T-helper 2 cell (primary cell): ENCODE results near the gene NCOA7.
"Not testable (repeated sequence)": the region's sequence is repeated elsewhere in the genome, so short reads cannot be mapped to it uniquely, and the experiment has no call there.

ENCODE experiments used
- DNase-seq, 5 experiments: peaks; one replicate each; pipeline versions ENCODE4 v3.0.0 to v3.0.0-alpha.2; 2012 to 2022

NCOA7 gene

GRCh38 chr6:125868678-125869395 lies 78.1 kb downstream of the NCOA7 start:
- no peak for DNase-seq

DNA sequence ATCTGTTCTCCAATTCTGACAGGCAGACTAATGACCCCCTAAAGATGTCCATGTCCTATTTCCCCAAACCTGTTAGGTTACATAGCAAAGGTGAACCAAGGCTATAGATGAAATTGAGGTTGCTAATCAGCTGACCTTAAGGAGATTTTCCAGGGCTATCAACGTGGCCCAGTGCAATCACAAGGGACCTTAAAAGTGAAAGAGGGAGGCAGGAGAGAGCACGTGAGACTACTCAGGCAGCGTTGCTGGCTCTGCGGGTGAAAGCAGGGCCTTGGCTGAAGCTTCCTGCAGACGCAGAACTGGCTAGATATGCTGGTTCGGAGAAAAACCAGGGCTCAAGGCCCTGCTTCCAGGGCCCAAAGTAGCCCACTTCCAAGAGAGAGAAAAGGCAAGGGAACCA lies 78.7 kb downstream of the NCOA7 start:
- no peak for DNase-seq

DNA sequence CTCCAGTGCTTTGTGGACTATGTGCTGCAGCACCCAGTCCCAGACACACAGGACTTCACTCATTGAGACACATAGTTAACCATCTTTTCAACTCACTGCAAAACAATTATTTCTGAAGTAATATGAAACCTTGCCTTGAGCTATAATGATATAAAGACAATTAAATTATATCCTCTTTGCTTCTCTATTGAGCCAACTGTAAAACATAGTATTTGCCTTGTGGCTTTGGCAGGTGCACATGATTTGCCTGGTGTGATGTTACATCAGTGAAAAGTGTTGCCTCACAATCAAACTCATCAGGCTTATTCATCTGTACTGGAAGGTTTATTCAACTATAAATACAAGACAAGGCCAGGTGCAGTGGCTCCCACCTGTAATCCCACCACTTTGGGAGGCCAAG lies 80.6 kb downstream of the NCOA7 start:
- DNase-seq = no peak

DNA sequence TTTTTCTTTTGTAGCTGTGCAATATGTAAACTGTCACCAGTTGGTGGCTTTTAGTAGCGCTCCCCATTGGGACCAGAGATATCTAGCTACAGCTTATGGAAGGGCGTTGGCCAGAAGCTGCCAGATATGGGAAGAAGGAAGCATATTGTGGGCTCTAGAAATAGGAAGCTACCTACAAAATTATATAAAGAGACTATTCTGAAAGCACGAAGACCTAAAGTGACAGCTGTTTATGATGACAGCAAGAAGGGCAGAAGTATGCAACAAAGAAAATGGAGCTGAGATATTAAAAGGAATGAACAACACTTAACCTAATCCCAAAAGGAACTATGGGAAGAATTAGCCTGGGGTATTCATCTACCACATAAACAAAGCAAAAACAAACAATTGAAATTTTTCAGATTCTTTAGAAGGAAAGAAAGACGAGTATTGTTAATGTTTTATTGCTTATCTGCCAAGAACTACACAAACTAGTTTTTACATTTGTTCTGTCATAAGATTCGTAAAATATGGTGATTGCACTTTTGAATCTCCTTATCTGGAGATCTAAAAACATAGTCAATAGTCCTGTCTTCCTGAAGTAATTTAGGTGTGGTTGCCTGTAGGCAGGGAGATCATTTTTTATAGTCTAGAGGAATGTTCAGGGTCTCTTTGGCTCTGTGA lies 81.6 kb downstream of the NCOA7 start:
- DNase-seq = no peak

GRCh38 chr6:125882243-125882642 lies 91.5 kb downstream of the NCOA7 start:
- no peak for DNase-seq

DNA sequence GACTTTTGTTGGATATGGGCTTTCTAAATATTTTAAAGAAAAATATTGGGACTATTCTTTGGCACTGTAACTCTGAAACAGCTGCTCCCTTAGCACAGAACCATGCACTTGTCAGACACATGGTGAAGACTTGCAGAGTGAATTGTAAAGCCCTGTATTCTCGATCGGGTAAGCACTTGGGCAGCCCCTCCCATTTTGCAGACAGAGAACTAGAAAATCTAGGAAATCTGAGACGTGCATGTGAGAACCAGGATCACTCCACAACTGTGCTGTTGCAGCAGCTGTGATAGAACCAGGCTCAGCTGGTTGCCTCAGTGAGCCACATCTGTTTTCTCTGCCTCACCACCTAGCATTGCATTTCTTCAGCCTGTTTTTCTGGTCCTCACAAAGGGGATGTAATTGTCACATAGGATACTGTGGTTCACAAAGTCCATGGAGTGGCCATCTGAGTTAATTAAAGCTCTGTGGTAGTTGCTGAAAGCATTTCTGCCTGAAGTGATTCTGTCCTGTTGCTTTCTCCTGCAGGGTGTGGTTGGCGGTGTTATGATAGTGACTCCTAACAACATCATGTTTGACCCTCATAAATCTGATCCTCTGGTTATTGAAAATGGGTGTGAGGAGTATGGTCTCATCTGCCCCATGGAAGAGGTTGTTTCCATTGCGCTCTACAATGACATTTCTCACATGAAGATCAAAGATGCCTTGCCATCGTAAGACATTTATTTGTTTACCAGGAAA lies 94.0 kb downstream of the NCOA7 start:
- no peak for DNase-seq

DNA sequence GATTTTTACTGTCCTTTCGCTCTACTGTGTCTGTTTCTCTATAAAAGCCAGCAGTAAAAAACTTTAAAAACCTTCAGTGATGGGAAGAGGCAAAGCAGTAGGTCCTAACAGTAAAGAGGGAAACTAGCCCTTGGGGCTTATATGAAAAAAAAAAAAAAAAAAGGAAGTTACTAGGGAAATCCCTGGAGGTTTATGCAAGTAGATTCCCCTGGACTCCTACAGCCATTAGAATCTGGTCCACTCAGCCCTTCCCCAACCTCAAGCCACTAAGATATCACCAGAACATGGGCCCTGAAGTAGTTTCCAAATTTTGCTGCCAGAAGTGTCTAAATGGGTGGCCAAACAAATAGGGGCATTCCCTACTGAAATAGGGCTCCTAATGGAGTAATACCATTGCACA lies 95.3 kb downstream of the NCOA7 start:
- DNase-seq = no peak

DNA sequence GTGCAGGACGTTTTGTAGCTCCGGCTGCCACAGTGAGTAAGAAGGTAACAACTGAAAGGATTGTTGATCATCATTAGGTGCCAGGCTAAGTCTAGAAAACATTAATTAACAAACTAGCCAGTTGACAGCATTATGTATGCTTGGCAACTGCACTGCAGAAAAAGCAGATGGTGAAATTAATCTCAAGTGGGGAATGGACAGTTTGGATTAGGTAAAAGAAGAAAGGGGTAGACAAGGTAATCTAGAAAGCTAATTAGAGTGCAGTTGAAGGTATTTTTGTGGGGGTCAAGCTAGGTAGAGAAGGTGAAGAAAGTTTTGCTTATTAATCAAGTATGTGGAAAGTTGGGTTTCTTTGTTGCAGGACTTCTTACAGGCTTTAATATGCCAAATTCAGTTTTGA lies 96.2 kb downstream of the NCOA7 start:
- no peak for DNase-seq

DNA sequence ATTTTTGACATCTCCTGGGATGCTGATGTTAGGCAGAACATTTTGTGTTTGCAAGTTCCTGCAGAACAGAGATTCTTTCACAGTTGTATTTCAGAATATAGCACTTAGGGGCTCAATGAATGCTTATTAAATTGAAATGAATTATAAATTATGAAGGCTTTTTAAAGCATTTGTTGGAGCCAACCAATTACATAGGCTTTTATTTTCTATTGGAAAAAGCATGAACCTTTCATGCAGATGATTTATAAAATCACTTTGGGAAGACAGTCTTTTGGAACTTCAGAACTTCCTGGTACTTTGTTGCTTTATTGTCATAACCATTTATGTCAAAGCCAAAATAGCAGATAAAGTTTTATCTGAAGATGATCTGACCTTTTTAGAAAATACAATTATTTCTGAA lies 96.6 kb downstream of the NCOA7 start:
- no peak for DNase-seq

DNA sequence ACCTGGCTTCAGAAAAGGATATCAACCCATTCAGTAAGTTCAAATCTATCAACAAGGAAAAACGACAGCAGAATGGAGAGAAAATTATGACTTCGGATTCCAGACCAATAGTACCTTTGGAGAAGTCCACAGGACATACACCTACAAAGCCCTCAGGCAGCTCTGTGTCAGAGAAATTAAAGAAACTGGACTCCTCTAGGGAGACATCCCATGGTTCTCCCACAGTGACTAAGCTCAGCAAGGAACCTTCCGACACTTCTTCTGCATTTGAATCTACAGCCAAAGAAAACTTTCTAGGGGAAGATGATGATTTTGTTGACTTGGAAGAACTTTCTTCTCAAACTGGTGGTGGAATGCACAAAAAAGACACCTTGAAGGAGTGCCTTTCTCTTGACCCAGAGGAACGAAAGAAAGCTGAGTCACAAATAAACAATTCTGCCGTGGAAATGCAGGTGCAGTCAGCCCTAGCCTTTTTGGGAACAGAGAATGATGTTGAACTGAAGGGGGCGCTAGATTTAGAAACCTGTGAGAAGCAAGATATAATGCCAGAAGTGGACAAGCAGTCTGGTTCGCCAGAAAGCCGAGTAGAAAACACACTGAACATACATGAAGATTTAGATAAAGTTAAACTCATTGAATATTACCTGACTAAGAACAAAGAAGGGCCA lies 98.4 kb downstream of the NCOA7 start:
- DNase-seq = peak in 2 of 5 experiments; percentile 9 to 46

- no peak for DNase-seq
Observed at GRCh38 chr6:125899726-125900182, 109.0 kb downstream of the NCOA7 start.

DNA sequence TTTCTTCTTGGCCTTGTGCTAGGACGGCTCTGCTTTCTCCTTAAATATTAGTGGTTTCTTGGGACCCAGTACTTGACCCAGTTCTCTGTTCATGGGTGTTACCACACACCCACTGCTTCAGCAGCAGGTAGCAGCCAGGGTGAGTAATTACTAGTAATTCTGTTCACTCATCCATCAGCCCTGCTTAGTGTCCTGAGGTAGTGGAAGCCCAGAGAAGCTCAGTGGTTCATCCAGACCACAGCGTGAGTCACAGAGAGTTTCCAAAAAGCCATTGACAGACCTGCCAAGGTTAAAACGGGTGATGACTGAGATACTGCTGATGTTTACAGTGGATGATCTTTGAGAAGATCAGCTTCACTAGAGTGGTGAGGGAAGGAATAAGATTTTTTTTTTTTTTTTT lies 114.1 kb downstream of the NCOA7 start:
- peak in 3 of 5 experiments; percentile 35 to 88 (median 42) for DNase-seq

DNA sequence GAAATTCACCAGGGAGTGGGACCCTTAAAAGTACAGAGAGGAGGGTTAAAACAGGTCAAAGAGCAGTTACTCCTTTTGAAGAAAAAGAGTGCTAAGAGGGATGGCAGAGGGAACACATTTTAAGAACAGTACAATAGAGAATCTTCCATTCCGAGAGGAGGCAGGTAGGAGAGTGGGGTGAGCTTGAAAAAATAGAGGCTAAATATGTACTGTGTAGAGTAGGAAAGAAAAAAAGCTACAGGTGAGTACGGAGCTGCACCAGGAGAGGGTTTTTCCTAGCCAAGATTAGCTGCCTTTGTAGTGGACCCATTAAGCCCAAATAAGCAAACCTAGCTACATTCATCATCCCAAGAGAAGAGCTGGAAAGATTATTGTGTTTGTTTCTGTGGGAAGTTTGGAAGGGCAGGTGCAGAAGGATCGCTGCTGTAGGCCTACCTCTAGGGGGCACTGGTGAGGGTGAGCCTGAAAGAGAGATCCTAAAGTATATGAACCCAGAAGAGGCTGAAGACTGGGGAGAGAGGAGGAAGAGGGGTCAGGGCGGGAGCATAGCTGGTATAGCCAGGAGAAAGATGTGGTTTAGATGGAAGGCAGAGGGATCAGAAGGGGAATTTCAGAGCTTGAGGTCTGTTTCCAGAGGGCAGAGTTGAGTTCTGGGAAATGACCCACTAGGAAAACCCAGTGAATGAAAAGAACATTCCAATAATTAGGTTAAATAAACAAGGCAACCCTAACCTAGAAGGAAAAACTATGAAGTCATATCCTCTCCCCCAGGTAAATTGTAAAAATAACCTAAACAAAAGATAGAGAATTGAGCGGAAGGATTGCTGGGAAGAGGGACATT lies 115.6 kb downstream of the NCOA7 start:
- DNase-seq = peak in 4 of 5 experiments; percentile 3 to 45 (median 22)

DNA sequence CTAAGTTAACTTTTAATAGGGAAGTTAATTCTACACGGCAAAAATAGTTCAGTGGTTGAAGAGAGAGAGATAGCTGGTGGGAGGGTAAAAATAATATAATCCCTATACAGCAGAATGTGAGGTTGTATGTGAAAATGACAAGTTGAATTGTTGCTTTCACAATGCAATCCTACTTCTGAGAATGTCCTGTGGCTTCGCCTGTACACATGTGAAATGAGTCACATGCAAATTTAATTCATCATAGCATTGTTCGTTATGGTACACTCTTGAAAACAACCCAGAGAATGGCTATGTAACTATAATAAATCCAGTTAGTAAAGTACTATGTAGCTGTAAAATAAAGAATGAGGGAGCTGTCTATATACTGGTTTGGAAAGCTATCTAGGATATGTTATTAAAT lies 119.8 kb downstream of the NCOA7 start:
- DNase-seq = peak in 1 of 5 experiments; percentile 80

DNA sequence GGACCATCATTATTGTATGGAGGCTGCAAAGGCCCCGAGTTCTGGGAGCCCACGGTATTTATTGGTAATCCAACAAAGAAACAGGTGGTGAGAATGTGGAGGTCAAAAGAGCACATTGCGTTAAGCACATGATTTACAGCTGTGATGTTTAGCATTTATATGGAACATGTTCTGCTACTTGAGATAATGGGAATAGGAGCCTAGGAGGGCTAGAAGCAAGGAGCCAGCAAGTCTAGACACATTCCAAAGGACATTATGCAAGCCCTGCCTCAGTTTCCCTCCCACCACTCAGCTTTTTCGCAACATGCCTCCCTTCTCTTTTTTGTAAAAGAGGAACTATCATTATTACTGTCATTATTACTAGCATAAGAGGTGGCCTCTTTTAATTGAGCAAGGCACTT lies 120.3 kb downstream of the NCOA7 start:
- not testable (repeated sequence) for DNase-seq

DNA sequence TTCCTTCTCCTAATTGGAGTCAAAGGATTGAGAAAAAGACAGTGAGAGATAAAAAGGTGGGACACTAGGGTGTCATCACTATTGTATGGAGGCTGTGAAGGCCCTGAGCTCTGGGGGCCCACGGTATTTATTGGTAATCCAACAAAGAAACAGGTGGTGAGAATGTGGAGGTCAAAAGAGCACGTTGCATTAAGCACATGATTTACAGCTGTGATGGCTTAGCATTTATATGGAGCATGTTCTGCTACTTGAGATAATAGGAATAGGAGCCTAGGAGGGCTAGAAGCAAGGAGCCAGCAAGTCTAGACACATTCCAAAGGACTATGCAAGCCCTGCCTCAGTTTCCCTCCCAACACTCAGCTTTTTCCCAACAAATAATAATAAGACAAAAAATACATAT lies 121.7 kb downstream of the NCOA7 start:
- not testable (repeated sequence) for DNase-seq

DNA sequence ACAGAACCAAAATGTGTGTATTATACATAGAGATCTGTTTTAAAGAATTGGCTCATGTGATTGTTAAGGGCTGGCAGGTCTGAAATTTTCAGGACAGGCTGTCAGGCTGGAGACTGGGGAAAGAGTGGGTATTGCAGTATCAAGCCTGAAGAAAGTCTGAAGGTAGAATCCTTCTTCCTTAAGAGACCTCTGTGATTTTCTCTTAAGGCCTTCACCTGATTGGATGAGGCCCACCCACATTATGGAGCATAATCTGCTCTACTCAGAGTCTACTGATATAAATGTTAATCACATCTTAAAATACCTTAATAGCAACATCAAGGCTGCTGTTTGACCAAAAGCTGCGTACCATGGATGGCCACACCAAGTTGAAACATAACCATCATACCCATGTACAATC lies 122.4 kb downstream of the NCOA7 start:
- DNase-seq = no peak

- no peak for DNase-seq
Observed at GRCh38 chr6:125913864-125914351, 123.1 kb downstream of the NCOA7 start.

DNA sequence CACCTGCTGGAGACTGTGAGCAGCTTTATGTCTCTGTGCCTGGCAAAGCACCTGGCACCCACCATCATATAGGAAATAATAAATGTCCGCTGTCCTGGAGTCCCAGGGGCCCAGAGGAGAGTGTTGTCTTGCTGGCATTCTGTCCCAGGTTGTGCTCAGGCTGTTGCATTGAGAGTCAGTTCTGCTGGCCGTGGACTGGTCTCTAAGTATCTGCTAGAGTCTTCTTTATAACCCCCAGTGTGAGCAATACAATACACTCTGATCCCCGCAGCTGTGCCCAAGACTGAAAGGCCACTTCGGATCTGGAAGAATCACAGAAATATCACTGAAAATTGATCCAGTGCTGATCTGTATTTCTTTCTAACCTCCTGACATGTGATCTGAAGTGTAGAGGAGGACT lies 127.5 kb downstream of the NCOA7 start:
- no peak for DNase-seq

DNA sequence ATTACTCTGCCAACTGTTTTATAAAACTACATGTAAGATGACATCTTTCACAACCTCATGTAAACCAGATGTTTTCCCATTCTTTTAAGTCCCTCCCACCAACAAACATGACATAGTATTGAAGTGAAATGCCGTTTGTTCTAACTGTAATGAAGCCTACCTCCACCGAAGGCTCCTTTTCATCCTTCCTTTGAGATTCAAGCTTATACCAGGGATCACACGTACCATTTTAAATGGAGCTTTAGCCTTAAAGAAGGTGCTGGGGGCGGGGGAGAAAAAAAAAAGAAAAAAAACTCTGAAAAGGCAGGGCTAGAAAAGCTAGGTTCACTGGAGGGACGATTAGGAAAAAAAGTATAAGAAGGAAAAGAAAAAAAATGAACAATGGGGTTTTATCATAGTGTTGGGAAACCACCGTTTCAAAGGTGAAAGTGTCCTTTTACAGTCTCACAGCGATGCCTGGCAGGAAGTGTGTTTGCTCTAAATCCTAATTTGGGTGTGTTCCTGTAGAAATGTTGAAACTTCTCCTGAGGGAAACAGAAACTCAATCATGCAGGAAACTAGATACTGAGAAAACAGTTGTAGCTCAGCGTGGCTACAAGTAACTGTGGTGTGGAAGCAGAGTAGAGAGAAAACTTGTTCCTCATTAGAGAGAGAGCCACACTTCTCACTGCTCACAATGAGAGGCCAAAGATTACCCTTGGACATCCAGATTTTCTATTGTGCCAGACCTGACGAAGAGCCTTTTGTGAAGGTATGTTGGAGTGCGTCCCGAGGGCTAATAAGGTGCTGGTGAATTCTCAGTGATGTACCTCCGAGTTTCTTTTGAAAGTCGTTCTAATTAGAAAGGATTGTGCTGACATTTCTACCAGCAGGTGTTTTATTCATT lies 128.2 kb downstream of the NCOA7 start:
- DNase-seq = peak in 3 of 5 experiments; percentile 12 to 82 (median 66)

DNA sequence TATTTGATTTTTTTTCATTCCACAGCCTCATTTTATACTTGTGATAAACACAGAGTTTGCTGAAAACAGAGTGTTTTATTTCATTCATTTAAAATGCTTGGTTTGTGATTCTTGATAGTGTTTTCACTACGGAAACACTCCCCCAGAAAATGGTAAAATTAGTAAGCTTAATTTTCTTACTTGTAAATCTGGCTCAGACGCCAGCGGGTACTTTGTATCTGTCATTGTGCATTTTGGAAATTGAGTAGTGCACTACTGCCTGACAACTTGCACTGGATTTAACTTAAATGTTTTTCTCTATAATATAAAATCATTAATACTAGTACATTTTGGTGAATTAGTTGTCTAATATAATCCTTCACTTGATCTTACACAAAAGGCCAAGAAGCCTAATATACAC lies 128.9 kb downstream of the NCOA7 start:
- DNase-seq = peak in 1 of 5 experiments; percentile 16
